GM19324 (cell line): Measurements from ENCODE around the gene FOXF1.

ENCODE experiments used
- ATAC-seq: cut with Tn5 transposase; IDR thresholded peaks from one replicate; pipeline ENCODE4 v1.9.1; 2021; ENCODE audit warnings: mild to moderate bottlenecking, moderate library complexity; ENCODE audit not compliant: unreplicated experiment, low FRiP score

The FOXF1 gene

DNA sequence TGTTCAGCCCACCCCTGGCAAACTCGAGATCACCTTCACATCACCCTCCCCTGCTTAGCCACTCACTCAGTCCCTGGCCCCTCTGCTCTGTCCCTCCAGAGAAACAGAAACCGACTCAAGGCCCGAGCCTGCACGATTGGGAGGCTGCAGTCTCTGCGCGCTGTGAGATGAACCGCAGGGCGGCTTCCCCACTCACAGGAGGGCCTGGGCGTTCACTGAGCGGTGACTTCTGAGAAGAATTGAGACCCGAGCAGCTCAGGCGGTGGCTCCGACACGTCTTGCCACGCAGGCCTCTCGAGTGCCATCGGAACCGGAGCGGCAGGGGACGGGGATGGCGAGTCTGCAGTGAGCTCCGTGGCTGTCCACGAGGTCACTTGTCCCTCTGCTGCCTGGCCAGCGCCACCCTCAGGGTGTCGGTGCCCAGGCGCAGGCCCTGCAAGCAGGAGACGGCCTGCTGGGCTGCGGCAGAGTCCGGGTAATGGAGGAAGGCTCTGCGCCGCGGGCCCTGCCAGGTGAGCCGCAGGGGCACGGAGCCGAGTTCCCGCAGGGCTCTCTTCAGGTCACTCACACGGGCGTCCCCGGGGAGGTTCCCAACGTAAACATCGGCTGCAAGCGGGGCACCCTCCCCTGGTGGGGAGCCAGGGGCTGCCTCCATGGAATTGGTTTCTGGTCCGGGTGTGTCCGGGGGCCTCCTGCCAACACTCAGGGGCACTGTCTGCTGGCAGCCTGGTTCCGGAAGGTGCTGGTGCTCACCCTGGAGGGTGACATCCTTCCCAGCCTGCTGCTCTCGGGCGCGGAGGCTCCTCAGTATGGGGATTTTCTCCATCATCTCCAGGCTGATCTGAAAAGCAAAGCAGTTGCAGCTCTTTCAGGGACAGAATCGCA is 21.6 kb downstream of the FOXF1 start:
- ATAC-seq = no peak

DNA sequence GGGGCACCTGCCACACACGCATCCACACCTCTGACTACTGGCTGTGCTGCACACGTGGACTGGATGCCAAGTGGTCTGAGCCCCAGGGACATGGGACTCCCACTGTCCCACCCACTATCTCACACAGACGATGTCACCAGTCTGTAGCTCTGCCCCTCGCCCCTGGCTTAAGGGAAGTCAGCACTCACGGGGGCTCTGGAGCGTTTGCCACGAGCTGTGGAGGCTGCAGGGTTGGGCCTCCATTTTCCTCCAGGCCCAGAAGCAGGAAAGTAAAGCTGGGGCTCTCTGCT is 22.1 kb downstream of the FOXF1 start:
- ATAC-seq = no peak

DNA sequence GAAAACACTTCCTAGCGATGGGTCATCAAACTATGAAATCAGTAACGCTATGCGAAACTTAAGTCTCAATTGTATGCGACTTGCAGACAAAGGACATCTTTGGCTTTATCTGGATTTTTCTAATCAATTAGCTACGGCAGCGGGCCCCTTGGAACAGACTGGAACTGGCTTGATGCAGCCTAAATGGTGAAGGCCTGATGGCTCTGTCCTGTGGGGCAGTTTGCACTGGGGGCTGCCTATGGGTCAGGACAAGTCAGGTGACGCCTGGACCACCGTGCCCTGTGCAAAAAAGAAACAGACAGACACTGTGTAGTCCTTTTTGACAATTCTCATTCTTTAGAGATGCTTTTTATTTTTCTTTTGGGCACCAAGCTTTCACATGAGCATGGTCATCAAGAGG is 22.7 kb downstream of the FOXF1 start:
- no peak for ATAC-seq

DNA sequence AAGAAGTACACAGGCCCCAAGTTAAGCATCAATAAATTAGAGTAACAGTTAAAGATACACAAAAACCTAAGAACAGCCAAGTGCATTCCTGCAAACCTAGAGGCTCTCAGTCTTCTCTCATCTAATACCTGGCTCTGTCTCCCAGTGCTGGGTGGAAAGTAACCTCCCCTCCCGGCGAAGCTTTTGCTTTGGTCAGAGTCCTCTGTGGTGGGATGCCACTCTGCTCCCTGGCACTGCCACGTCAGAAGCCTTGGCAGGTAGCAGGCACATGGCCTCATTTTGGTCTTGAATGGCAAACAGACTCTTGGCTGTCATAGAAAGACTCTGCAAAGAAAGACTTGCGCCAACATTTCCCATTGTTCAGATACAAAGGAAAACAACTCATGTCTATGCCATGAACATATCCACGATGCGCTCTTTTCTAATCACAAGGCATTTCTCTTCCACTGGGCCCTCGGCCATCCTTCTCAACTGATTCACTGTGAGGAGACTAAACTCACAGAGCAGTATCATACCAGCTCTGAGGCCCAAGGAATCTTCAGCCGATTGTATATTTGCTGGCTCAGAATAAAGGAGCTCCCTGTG is 23.5 kb downstream of the FOXF1 start:
- no peak for ATAC-seq

DNA sequence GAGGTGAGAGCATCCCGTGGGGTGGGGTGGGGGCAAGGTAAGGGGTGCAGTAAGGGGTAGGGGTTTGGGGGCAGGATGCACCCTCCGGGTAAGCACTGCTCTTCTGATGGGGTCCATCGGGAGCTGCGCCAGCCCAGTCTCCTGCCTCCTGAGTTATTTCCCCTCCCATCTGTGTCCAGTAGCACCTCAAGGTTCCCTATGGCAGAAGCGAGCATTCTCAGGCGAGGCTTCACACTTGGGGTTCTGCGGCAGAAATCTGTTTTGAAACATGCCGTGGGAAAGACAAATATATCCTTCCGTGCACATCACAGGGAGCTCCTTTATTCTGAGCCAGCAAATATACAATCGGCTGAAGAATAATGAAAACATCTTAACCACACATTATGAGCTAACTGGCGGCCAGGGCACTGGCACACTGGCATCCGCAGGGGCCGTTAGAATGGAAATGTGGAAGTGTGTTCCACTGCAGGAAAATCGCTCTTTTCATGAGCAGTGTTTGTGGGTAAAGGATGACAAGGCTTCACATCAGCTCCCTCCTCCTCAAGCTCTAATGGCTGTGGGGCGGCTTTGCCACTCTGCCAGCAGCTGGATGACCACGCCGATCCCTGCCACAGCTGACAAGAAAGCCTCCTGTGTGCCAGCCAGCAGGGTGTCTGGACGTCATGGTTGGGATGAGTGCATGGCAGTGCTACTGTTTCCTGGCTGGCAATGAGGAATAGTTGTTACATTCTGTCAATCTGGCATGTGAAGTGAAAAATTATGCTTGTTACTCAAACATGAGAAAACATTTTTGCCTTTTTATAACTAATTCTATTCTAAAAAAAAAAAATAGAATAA is 24.7 kb downstream of the FOXF1 start:
- no peak for ATAC-seq

DNA sequence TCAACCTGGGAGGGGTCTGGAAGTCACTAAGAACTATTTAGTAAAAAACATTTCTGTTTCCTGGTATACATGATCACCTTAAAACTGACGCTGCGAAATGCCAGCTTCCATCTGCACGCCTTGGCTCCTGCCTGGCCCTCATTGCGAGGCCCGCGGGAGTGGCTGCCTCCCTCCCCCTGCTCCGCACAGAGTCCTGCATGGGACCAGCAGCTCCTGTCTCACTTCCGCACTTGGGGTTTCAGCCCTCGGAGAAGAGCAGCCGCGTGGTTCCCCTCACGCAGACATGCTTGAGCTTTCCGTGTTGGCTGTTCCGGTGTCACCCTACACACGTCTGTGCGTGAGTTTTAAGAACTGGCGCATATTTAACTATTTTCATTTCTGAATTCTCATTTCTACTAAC is 26.3 kb downstream of the FOXF1 start:
- ATAC-seq = no peak

DNA sequence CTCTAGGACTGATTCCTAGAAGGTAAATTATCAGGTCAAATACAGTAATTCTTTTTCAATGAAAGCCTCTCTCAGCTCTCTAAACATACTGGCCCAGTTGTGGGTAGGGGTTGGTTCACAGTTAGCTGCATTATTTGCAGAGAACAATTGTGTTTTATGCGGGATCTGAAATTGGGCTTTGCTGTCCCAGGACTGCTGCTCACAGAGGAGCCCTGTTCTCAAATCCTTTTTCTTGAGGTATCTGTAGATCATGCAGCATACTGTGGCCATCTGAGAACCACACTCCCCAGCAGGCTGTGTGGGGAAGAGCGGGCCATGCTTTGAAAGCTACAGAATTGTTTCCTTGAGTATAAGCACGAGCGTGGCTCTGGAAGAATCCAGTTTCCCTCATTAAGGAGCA is 27.2 kb downstream of the FOXF1 start:
- ATAC-seq = no peak

DNA sequence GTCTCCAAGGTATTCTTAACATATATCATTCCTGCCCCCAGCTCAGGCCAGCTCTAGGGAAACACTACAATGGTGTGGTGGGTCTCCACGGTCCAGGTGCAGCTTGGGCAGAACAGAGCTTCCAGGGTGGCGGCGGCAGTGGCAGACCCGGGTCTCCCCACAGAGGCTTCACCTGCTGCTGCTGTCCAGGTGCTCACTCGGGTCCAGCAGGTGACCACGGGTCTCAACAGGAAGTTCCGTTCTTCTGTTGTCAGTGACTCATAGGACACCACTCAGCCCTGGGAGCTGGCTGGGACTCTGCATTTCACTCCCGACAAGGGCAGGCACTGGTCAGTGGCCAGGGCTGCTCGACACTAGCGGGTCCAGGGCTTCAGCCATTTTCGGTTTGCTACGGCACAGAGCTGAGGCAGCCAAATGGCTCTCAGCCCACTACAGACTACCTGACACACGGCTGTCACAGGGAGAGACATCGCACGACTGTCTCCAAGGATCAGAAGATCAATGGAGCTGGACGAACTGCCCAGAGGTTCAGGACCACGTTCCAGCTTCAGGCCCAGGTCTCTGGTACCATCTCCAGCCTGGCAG is 28.0 kb downstream of the FOXF1 start:
- ATAC-seq = no peak

DNA sequence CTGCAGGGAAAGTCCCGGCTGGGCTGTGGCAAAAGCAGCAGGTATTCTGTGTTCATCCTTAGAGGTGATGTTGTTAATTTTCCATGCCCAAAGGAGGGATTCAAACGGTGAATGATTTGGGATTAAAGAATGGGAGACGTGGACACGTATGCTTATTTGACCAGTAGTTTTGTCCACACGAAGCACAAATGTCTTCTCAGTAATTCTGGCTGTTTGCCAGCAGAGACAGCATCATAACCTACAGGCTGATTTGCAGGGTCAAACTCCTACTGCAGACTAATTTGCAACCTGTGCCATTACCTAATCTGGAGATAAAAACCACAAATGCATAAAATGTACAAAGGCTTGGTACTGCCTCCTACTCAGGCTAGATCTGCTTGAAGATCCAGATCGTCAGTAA is 30.6 kb downstream of the FOXF1 start:
- no peak for ATAC-seq

DNA sequence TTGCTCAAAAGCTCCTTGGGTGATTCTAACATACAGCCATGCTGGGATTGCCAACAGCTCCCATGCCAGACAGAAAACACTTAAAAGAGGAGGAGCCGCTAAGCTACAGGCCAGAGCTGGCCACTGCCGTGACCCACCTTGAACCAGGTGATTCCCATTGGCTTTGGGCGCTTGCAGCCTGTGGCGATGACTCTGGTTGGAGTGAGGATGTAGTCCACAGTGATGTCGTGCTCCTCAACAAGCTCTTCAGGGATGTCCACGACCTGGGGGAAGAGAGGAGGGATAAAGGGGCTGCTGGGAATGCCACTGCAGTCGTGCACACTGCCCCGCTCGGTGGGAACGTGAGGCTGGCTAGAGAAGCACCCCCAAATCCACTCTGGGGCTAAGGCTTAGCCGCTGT is 31.2 kb downstream of the FOXF1 start:
- no peak for ATAC-seq

DNA sequence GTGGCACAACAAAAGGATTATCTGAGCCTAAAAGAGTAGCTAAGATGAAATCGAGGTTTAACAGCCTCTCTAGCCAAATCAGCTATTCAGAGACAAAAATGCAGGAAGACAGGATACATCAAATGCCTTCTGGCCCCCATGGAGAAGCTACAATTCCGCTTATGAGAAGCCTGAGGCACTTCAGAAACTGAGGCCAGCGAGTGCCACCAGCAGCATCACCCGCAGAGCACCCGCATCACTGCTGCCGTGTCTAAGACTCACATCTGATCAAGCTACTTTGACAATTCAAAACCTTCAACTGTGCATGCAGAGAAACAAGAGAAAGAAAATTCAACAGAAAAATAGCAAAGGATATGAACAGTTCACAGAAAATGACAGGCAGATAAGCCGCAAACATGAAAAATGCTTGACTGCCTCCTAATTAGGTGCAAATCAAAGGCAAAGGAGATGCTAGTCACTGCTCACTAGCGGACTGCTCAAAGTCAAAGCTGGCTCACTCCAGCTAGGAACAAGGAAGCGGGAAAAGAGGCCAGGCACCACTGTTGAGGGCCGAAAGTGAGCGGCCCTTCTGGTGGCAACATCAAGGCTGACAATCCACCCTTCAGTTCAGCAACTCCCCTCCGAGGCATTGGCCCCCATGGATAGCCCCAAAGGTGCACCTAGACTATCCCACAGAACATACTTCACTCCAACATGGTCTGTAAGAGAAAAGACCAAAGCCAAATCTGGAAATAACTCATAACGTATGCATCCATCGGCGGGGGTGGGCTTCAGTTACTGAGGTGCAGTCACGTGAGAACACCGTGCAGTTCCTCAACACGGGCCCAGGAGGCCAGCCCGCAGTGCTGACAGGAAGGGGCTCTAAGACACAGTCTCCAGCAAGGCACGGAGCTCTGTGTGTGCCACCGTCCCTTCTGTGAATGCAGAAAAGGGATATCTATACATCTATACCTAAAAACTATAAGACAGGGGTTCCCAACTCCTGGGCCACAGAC is 32.7 kb downstream of the FOXF1 start:
- ATAC-seq = no peak

DNA sequence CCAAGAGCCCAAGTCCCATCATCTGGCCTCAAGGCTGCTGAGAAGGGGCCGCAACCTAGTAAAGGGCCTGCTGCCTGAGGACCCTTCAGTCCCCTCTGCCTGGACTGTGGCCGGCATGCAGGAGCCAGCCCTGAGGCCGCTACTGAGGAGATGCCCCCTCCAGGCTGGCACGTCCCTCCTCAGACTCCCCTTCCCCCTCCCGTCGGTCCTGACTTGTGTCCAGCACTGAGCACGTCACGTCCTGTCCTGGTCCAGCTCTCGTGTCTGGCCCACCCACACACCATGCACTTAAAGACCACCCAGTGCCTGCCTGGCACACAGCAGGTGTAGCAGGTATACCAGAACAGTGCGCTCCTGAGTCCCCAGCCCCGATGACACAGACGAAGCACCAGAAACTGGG is 35.2 kb downstream of the FOXF1 start:
- ATAC-seq = no peak

DNA sequence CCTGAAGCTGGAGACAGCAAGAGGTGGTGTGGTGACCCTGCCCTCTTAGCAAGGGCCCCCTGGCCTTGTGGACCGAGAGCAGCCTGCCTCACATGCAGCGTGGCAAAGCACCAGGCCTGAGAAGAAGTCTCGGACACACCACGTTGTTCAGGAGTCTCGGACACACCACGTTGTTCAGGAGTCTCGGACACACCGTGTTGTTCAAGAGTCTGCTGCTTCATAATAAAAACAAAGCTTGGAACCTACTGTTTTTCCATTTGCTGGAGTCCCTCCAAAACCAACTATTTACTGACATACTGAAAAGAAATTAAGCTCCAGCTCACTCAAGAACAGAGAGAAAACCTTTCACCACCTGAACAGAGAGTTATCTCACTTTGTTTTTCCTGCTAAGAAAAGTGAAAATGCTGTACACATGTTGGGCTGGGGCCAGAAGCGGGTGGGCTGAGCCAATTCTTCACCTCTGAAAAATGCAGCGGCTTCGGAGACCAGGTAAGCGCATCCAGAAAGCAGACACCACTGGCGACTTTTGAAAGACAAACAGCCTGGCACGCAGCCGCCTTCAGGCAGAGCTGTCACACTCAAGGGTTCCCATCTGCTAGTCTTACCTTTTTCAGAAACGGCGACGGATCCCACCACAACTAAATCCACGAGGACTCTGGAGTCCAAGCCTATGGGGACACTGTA is 35.8 kb downstream of the FOXF1 start:
- ATAC-seq = no peak

DNA sequence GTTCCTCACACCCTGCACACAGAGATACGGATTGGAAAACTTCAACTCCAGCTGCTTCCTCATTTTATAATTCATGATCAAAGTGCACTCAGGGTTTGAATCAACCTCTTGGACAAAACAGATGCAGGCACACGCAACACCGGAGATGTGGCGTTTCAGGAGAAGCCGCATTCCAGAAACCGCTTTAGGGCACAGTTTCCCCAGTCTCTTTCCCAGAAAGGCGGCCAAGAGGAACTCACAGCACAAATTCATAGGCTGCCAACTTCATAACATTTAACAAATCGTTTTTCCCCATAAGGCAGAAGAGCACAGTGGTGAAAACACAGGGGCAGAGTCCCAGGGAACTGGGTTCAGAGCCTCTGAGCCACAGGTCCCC is 36.3 kb downstream of the FOXF1 start:
- no peak for ATAC-seq

DNA sequence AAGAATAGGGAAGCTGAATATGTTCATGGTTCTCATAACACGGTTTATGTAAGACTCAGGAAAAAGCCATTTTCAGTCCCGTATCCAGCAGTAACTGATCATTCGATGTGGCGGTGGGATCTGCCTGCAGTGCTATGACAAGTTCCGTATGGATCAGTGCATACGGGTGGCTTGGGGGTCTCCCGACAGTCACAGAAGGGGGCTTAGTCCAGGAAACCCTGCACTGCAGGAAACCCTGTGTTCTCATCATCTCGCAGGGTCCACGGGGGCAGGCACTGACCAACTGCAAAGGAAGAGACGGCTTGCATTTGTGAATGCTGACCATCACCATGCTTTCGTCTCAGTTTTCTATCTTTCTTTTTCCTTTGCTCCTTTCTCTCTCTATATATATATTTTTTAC is 37.0 kb downstream of the FOXF1 start:
- no peak for ATAC-seq

DNA sequence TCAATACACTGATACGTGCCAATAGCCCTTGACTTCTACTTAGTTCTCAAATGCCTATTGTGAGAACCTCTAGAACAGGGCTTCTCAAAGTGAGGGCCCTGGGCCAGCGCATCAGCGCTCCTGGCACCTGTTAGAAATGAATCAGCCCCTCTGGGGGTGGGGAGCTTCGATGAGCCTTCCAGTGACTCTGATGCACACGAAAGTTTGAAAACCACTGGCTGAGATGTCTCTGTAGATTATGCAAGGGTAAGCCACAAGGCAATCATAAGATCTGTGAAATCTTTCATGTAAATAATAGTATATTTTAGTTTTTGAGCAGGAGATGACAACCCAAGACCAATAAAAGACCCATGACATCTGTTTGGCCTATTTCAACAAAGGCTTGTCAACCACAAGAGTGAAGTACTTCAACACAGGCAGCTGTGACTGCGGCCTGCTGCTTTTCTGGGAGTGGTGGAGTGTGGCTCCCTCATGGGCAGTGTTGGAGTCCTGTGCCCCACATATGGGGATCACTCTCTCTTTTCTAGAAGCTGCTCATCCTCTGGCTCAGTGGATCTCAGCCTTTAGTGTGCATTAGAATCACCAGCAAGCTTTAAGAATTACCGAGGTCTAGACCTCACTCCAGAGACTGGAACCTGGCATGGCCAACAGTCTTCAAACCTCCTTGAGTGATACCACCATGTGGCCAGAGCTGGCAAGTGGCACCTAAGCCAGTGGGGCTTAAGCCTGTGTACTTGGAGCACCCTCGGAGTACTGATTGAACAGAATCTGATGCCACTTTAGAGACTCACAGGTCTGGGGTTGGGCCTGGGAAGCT is 39.0 kb downstream of the FOXF1 start:
- ATAC-seq = no peak

DNA sequence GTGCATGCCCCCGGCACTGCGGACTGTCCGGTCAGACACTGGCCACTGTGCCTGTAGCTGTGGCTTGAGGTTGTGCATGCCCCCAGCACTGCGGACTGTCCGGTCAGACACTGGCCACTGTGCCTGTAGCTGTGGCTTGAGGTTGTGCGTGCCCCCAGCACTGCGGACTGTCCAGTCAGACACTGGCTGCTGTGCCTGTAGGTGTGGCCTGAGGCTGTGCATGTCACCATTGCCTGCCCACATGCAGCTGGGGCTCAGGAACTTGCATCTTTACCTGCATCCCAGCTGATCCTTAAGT is 39.5 kb downstream of the FOXF1 start:
- ATAC-seq = no peak

DNA sequence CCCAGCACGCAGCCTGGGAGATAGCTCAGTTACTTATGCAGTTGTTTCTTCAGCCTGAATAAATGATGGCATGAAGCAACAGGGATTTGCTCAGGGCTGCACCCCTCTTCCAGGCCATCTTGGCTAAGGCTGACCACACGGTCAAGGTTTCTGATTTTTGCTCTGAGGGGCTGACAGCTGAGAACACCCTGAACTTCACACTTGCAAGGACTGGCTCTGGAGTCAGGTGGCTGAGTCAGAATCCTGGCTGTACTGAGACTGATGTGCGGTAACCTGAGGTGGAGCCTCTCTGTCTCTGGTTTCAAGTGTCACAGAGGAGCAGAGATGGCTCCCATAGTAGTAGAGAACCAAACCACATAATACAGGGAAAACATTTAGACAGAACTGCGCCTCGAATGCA is 40.0 kb downstream of the FOXF1 start:
- ATAC-seq = no peak

DNA sequence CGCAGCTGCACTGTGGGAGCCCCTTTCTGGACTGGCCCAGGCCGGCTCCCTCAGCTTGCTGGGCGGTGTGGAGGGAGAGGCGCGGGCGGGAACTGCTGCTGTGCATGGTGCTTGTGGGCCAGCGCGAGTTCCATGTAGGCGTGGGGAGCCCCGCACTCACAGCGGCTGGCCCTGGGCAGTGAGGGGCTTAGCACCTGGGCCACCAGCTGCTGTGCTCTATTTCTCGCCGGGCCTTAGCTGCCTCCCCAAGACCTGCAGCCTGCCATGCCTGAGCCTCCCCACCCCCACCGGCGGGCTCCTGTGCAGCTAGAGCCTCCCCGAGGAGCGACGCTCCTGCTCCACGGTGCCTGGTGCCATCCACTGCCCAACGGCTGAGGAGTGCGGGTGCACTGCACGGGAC is 43.0 kb downstream of the FOXF1 start:
- ATAC-seq = no peak
